ENCODE data around the gene SRXN1.

The SRXN1 gene

DNA sequence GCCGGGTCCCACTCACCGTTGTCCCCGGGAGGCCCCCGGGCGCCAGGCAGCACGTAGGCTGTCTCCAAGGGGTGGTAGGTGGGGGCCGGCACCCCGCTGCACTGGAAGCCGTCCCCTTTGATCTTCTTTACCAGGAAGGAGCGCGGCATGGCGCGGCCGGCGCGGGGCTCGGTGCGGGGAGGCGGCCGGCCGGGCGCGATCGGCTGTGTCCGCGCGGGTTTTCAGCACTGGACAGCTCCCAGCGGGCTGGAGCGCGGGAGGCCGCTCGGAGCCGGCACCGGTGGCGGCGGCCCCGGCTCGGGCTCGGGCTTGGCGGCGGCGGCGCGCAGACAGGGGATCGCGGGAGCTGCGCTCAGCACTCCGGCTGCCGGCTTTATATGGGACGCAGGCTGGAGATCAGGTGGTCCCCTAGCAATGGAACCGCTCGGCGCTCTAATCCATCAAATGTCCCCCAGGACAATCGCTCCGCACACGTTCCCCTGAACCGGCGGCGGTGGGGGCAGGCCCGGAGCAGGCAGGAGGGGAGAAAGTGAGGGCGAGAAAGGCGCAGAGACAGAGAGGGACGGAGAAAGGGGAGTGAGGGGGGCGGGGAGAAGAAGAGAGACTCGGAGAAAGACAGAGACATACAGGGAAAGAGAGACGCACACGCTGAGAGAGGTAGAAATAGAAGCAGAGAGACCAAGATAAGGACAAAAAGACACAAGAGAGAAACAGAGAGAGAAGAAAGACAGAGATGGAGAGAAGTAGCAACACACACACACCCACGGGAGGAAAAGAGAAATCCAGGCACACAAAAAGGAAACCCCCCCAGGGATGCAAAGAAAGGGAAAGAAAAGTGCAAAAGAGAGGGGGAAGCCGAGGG lies 22.7 kb upstream of the SRXN1 start, which contains the start of gene SCRT2:
TSS of gene SCRT2 (minus strand) at position 350 of the 862 bp plus-strand sequence. CDS start at position 149, 201 bp downstream.
- Histone ChIP-seq H3K36me3 (ENCODE audit: control insufficient read depth in 2 of 2, insufficient read depth in 2 of 2, low read length in 2 of 2) (no peaks in the 10 kb centered on the region), H3K4me3 (ENCODE audit: low read length in 2 of 2) (peak within 1 kb of the TSS; percentile 52 to 57), H3K27ac (ENCODE audit: low read length) (no peak within 1 kb of the TSS), H3K9me3 (ENCODE audit: control insufficient read depth in 2 of 2, low read length in 2 of 2) (no peaks in the 10 kb centered on the region), H3K4me1 (ENCODE audit: control insufficient read depth, insufficient read depth, low read length) (peaks cover 14% of the 10 kb centered on the region), H3K9ac (ENCODE audit: low read length in 2 of 2) (no peak within 1 kb of the TSS), H3K27me3 (ENCODE audit: control insufficient read depth in 1 of 2, insufficient read depth in 2 of 2, low read length in 2 of 2) (peaks cover 51 to 69% of the 10 kb centered on the region in 2 donors)

DNA sequence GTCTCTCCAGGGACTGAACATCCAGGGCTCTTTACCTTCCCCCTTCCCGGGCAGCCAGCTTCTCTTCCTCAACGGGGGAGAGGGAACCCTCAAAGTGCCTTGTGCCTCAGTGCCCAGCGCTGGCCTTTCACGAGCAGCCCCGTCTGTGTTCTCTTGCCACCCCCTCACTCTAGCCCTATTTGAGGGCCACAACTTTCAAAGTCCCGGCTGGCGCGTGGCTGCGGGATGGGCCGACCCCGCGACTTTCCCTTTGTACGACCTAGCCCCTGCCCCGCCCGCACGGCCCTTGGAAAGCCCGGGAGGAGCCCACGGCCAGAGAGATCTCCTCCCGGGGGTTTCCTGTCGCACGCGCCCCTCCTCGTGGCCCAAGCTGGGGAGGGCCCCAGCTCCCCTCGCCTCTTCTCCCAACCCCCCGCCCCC lies 22.0 kb upstream of the SRXN1 start:
- H3K4me3 ChIP-seq (ENCODE audit: low read length in 2 of 2), result no peak overlapping the region
- H3K36me3 ChIP-seq (ENCODE audit: control insufficient read depth in 2 of 2, insufficient read depth in 2 of 2, low read length in 2 of 2), result no peaks in the 10 kb centered on the region
- no peaks in the 10 kb centered on the region for H3K9me3 ChIP-seq (ENCODE audit: control insufficient read depth in 2 of 2, low read length in 2 of 2)
- no peak overlapping the region for H3K9ac ChIP-seq (ENCODE audit: low read length in 2 of 2)
- no peak overlapping the region for H3K27ac ChIP-seq (ENCODE audit: low read length)
- peaks cover 51 to 67% of the 10 kb centered on the region in 2 donors for H3K27me3 ChIP-seq (ENCODE audit: control insufficient read depth in 1 of 2, insufficient read depth in 2 of 2, low read length in 2 of 2)
- H3K4me1 ChIP-seq (ENCODE audit: control insufficient read depth, insufficient read depth, low read length), result peaks cover 14% of the 10 kb centered on the region

DNA sequence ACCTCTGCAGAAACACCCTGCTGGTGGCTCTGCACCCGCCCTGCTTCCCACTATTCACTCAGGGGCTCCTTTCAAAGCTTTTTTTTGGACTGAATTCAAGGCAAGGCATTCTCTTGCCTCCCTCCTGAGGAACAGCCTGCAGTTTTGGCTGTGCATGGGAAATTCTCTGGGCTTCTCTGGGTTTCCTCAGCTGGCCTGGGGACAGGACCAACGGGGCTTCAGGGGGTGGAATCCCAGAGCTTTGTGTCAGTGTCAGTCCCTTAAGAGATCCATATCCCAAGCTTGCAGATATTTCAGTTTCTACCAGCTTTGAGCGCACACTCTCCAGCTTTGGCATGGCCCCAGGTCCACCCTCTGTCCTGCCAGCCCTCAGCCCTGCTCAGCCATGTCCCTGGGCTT lies 20.6 kb upstream of the SRXN1 start:
- peaks cover 14% of the 10 kb centered on the region for H3K4me1 ChIP-seq (ENCODE audit: control insufficient read depth, insufficient read depth, low read length)
- no peaks in the 10 kb centered on the region for H3K9me3 ChIP-seq (ENCODE audit: control insufficient read depth in 2 of 2, low read length in 2 of 2)
- no peak overlapping the region for H3K9ac ChIP-seq (ENCODE audit: low read length in 2 of 2)
- no peak overlapping the region for H3K4me3 ChIP-seq (ENCODE audit: low read length in 2 of 2)
- H3K36me3 ChIP-seq (ENCODE audit: control insufficient read depth in 2 of 2, insufficient read depth in 2 of 2, low read length in 2 of 2), result no peaks in the 10 kb centered on the region
- no peak overlapping the region for H3K27ac ChIP-seq (ENCODE audit: low read length)
- peaks cover 43 to 54% of the 10 kb centered on the region in 2 donors for H3K27me3 ChIP-seq (ENCODE audit: control insufficient read depth in 1 of 2, insufficient read depth in 2 of 2, low read length in 2 of 2)

DNA sequence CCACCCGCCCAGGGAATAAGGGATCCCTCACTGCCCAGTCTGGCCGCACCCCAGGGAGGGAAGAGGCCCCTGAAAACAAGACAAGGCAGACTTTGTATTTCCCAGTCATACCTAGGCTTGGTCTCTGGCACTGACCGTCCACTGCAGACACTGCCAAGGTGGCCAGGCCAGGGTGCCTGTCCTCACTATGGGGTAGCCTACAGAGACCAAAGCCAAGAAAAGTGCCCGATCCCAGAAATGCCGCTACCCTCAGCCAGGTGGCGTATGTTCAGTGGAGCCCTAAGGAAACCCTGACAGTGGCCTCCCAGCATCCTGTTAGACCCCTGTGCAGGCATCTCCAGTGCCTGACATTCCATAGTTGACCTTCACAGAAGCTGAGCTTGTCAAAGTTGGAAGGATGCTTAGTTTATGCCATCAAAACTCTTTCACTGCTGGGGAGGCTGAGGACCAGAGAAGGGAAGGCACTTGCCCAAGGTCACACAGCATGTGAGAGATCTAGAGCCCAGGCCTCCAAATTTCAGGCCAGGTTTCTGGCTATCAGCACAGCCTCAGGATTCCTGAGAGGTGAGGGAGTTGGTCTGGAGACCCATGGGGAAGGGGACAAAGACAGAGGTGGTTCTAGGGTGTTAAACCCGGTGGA lies 20.1 kb upstream of the SRXN1 start:
- peaks cover 42 to 51% of the 10 kb centered on the region in 2 donors for H3K27me3 ChIP-seq (ENCODE audit: control insufficient read depth in 1 of 2, insufficient read depth in 2 of 2, low read length in 2 of 2)
- H3K27ac ChIP-seq (ENCODE audit: low read length), result no peak overlapping the region
- H3K4me3 ChIP-seq (ENCODE audit: low read length in 2 of 2), result no peak overlapping the region
- H3K9me3 ChIP-seq (ENCODE audit: control insufficient read depth in 2 of 2, low read length in 2 of 2), result no peaks in the 10 kb centered on the region
- H3K4me1 ChIP-seq (ENCODE audit: control insufficient read depth, insufficient read depth, low read length), result peaks cover 14% of the 10 kb centered on the region
- H3K9ac ChIP-seq (ENCODE audit: low read length in 2 of 2), result no peak overlapping the region
- no peaks in the 10 kb centered on the region for H3K36me3 ChIP-seq (ENCODE audit: control insufficient read depth in 2 of 2, insufficient read depth in 2 of 2, low read length in 2 of 2)

DNA sequence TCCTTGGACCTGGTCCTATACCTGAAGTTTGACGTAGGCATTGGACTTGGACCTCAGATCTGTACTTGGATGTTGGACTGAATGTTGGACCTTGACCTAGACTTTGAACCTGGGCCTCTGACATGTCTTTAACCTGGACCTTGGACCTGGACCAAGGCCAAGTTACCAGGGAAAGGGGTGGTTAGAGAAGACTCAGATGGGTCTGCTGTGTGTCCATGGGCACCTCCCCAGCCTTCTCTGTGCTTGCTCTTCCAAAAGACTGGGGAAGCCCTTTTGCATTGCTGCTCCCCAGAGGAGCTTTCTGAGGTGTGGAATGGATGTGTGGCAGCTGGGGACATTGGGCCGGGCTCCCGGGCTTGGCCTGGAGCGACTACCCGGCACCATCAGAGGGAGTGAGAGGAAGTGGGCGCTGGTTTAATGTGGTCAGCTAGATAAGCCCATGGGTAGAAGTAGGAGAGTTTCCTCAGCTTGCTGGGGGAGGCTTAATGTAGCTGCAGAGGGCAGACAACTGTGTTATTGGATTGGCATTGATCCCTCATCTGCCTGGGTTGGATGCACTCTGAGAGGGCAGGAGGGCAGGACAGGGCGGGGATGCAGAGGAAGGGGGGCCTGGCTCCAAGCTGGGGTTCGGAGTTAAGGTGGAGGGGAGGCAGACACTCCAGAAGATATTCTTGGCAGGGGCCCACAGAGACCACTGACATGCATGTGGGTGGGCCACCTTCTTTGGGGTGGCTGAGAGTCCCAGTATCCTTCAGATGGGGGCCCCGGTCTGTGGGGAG lies 18.4 kb upstream of the SRXN1 start:
- Histone ChIP-seq H3K27ac (ENCODE audit: low read length) (no peak overlapping the region), H3K4me1 (ENCODE audit: control insufficient read depth, insufficient read depth, low read length) (peaks cover 12% of the 10 kb centered on the region), H3K9me3 (ENCODE audit: control insufficient read depth in 2 of 2, low read length in 2 of 2) (no peaks in the 10 kb centered on the region), H3K36me3 (ENCODE audit: control insufficient read depth in 2 of 2, insufficient read depth in 2 of 2, low read length in 2 of 2) (no peaks in the 10 kb centered on the region), H3K9ac (ENCODE audit: low read length in 2 of 2) (no peak overlapping the region), H3K4me3 (ENCODE audit: low read length in 2 of 2) (no peak overlapping the region), H3K27me3 (ENCODE audit: control insufficient read depth in 1 of 2, insufficient read depth in 2 of 2, low read length in 2 of 2) (peaks cover 47 to 48% of the 10 kb centered on the region in 2 donors)

DNA sequence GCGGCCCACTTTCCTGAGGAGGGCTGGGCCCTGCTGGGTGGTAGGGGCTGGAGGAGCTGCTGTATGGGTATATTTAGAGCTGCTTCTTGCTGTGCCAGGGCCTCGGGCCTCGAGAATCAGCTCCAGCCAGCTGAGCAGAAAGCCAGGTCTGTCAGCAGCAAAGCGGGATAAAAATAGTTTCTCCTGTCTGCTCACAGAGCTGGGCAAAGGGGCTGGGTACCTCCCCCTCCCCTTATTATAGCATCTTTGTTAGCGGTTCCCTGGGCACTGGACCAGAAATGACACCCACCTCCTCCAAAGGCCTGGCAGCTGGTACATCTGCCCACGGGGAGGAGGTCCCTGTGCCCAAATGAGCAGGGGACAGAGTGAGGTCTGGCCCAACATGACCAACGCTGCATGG lies 16.6 kb upstream of the SRXN1 start:
- no peak overlapping the region for H3K4me3 ChIP-seq (ENCODE audit: low read length in 2 of 2)
- no peaks in the 10 kb centered on the region for H3K9me3 ChIP-seq (ENCODE audit: control insufficient read depth in 2 of 2, low read length in 2 of 2)
- H3K36me3 ChIP-seq (ENCODE audit: control insufficient read depth in 2 of 2, insufficient read depth in 2 of 2, low read length in 2 of 2), result no peaks in the 10 kb centered on the region
- peaks cover 56 to 58% of the 10 kb centered on the region in 2 donors for H3K27me3 ChIP-seq (ENCODE audit: control insufficient read depth in 1 of 2, insufficient read depth in 2 of 2, low read length in 2 of 2)
- H3K27ac ChIP-seq (ENCODE audit: low read length), result no peak overlapping the region
- no peak overlapping the region for H3K9ac ChIP-seq (ENCODE audit: low read length in 2 of 2)
- no peaks in the 10 kb centered on the region for H3K4me1 ChIP-seq (ENCODE audit: control insufficient read depth, insufficient read depth, low read length)

DNA sequence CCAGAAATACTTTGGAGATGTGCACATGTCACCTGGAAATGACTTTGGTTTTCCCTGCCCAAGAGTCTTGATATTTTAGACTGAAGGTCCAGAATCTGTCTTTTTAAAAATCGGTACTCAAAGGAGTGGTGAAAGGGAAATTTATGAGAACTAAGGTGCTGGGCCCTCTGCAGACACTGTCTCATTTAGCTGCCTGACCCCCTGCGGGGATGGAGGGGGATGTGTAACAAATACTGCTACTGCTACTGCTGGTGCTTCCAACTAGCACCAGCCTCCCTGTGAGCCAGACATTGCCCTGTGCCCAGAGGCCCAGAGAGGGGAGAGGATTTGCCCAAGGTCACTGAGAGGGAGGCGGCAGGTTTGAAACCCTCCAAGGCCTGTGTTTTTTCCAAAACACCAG lies 15.6 kb upstream of the SRXN1 start:
- H3K4me3 ChIP-seq (ENCODE audit: low read length in 2 of 2), result no peak overlapping the region
- peaks cover 50 to 53% of the 10 kb centered on the region in 2 donors for H3K27me3 ChIP-seq (ENCODE audit: control insufficient read depth in 1 of 2, insufficient read depth in 2 of 2, low read length in 2 of 2)
- no peaks in the 10 kb centered on the region for H3K9me3 ChIP-seq (ENCODE audit: control insufficient read depth in 2 of 2, low read length in 2 of 2)
- H3K4me1 ChIP-seq (ENCODE audit: control insufficient read depth, insufficient read depth, low read length), result no peaks in the 10 kb centered on the region
- no peaks in the 10 kb centered on the region for H3K36me3 ChIP-seq (ENCODE audit: control insufficient read depth in 2 of 2, insufficient read depth in 2 of 2, low read length in 2 of 2)
- no peak overlapping the region for H3K27ac ChIP-seq (ENCODE audit: low read length)
- H3K9ac ChIP-seq (ENCODE audit: low read length in 2 of 2), result no peak overlapping the region

DNA sequence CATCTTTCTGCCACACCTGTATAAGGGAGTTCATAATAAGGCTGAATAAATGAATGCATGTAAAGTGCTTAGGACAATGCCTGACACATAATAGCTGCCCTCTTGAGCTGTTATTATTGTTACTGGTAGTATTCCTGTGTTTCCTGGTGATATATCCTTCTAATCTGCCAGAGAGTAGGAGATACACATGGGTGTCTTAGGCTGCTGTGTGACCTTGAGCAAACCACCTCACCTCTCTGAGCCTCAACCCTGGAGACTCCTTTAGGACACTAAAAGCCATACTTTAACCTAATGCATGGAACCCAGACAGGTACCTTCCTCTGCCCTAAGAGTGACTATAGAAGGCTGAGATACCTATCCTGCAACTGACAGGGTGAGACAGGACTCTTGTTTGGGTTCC lies 15.1 kb upstream of the SRXN1 start:
- H3K36me3 ChIP-seq (ENCODE audit: control insufficient read depth in 2 of 2, insufficient read depth in 2 of 2, low read length in 2 of 2), result no peaks in the 10 kb centered on the region
- no peaks in the 10 kb centered on the region for H3K9me3 ChIP-seq (ENCODE audit: control insufficient read depth in 2 of 2, low read length in 2 of 2)
- H3K9ac ChIP-seq (ENCODE audit: low read length in 2 of 2), result no peak overlapping the region
- no peak overlapping the region for H3K27ac ChIP-seq (ENCODE audit: low read length)
- H3K4me3 ChIP-seq (ENCODE audit: low read length in 2 of 2), result no peak overlapping the region
- peaks cover 3% of the 10 kb centered on the region for H3K4me1 ChIP-seq (ENCODE audit: control insufficient read depth, insufficient read depth, low read length)
- peaks cover 46 to 53% of the 10 kb centered on the region in 2 donors for H3K27me3 ChIP-seq (ENCODE audit: control insufficient read depth in 1 of 2, insufficient read depth in 2 of 2, low read length in 2 of 2)

DNA sequence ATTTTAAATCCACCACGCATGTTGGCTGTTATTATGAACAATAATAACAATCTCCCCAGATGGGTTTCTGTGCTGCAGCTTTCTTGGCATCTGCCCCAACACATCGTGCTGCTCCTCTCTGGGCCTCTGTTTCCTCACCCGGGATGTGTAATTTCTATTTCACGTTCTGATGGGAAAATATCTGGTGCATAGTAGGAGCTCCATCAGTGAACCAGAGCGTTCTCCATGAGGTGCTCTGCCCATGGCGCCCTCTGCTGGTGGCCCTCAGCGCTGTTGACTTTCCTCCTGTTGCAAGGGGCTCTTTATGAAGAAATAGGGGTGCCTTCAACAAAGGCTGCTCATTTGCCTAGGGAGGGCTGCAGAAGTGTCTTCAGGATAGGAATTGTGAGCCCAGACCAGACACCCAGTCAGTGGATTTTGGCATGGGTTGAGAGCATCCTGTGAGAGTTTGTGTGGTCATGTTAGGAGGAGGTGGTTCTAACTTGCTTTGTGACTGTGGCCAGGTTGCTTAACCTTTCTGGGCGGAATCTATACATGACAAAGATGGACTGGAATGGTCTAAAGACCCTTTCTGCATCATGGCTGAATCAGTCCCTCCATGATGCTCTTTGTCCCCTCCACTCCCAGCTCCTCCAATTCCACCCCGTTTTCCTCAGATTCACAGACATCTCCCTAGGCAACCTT lies 14.5 kb upstream of the SRXN1 start:
- Histone ChIP-seq H3K9me3 (ENCODE audit: control insufficient read depth in 2 of 2, low read length in 2 of 2) (no peaks in the 10 kb centered on the region), H3K4me3 (ENCODE audit: low read length in 2 of 2) (no peak overlapping the region), H3K36me3 (ENCODE audit: control insufficient read depth in 2 of 2, insufficient read depth in 2 of 2, low read length in 2 of 2) (no peaks in the 10 kb centered on the region), H3K9ac (ENCODE audit: low read length in 2 of 2) (no peak overlapping the region), H3K4me1 (ENCODE audit: control insufficient read depth, insufficient read depth, low read length) (peaks cover 3% of the 10 kb centered on the region), H3K27ac (ENCODE audit: low read length) (no peak overlapping the region), H3K27me3 (ENCODE audit: control insufficient read depth in 1 of 2, insufficient read depth in 2 of 2, low read length in 2 of 2) (peaks cover 48 to 54% of the 10 kb centered on the region in 2 donors)

DNA sequence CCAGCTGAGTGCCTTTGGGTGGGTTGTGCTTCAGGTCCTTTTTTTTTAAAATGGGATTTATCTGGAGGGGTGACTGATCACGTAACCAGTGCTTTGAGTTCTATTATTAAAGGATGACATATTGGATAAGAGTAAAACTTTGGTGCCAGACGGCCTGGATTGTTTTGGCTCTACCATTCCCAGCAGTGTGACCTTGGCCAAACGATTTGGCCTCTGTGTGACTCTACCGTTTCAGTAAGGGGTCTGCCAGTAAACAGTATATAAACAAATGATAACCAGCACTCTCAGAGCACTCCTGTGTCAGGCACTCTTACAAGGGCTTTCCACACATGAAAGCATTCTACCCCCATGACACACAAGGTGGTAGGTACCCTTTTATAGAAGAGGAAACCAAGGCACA lies 13.9 kb upstream of the SRXN1 start:
- Histone ChIP-seq H3K9me3 (ENCODE audit: control insufficient read depth in 2 of 2, low read length in 2 of 2) (no peaks in the 10 kb centered on the region), H3K9ac (ENCODE audit: low read length in 2 of 2) (no peak overlapping the region), H3K4me1 (ENCODE audit: control insufficient read depth, insufficient read depth, low read length) (peaks cover 3% of the 10 kb centered on the region), H3K27me3 (ENCODE audit: control insufficient read depth in 1 of 2, insufficient read depth in 2 of 2, low read length in 2 of 2) (peaks cover 49 to 53% of the 10 kb centered on the region in 2 donors), H3K36me3 (ENCODE audit: control insufficient read depth in 2 of 2, insufficient read depth in 2 of 2, low read length in 2 of 2) (no peaks in the 10 kb centered on the region), H3K27ac (ENCODE audit: low read length) (no peak overlapping the region), H3K4me3 (ENCODE audit: low read length in 2 of 2) (no peak overlapping the region)
